Keratinocyte (primary cell): ENCODE data around the gene AMDHD2.

Experiments used
- EZH2 ChIP-seq: IDR thresholded peaks from one replicate; pipeline ENCODE4 v1.6.1; 2012; ENCODE audit warnings: inconsistent platforms, mild to moderate bottlenecking, low read length, moderate library complexity
- TF ChIP-seq, protein P1 (sequence below), 3 experiments: IDR thresholded peaks in 1 of 3; conservative IDR thresholded peaks in 1 of 3; optimal IDR thresholded peaks in 1 of 3; 2 replicates in 2 of 3; 3 replicates in 1 of 3; pipeline versions ENCODE3 to v1.5.1; 2011; ENCODE audit warnings: low read length in 3 of 3, mild to moderate bottlenecking in 3 of 3, moderate library complexity in 2 of 3, control low read depth in 1 of 3, inconsistent platforms in 1 of 3; ENCODE audit not compliant: insufficient read depth in 2 of 3; ENCODE audit errors: extremely low read depth in 1 of 3

DNA sequence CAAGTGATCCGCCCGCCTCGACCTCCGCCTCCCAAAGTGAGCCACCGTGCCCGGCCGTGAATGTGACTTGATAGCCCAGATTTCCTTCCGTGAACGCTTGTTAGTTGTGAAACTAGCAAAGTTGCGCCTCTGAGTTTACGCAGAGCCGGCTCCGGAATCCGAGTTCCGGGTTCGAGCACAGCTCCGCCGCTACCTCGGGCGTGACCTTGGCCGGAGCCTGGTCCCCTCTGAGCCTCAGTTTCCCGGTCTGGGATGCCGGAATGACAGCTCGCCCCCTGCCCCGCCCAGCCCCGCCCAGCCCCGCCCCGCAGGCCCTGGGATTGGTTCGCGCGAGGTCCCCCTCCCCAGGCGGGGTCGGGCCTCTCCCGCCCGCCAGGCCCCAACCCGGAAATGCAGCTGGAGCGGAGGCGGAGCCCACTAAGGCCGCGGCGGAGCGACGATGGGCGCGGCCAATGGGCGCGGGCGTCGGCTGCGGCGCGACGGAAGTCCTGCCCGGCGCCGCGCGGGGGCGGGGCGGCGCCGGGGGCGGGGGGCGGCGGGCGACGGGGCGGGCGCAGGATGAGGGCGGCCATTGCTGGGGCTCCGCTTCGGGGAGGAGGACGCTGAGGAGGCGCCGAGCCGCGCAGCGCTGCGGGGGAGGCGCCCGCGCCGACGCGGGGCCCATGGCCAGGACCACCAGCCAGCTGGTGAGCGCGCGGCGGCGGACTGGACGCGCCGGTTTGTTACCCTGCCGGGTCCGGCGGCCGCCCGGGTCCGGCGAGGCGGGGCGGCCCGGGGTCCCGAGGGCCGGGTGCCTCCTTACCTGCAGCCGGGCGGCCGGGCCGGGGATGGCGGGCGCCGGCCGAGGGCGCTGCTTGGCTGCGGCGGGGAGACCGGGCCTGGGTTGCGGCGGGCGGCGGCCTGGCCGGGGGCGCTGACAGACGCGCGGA lies 17.5 kb downstream of the AMDHD2 start, which contains the start of gene PDPK1:
- TF ChIP-seq, protein P1, sequence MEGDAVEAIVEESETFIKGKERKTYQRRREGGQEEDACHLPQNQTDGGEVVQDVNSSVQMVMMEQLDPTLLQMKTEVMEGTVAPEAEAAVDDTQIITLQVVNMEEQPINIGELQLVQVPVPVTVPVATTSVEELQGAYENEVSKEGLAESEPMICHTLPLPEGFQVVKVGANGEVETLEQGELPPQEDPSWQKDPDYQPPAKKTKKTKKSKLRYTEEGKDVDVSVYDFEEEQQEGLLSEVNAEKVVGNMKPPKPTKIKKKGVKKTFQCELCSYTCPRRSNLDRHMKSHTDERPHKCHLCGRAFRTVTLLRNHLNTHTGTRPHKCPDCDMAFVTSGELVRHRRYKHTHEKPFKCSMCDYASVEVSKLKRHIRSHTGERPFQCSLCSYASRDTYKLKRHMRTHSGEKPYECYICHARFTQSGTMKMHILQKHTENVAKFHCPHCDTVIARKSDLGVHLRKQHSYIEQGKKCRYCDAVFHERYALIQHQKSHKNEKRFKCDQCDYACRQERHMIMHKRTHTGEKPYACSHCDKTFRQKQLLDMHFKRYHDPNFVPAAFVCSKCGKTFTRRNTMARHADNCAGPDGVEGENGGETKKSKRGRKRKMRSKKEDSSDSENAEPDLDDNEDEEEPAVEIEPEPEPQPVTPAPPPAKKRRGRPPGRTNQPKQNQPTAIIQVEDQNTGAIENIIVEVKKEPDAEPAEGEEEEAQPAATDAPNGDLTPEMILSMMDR (optimal IDR thresholded peaks at IDR 0.05 in 1 of 3, IDR thresholded peaks at IDR 0.05 in 1 of 3, conservative IDR thresholded peaks at IDR 0.05 in 1 of 3; ENCODE audit: extremely low read depth in 1 of 3, insufficient read depth in 2 of 3, low read length in 3 of 3): no peak
- no peak for TF ChIP-seq EZH2
